Tibial nerve (tissue), 4 donors: ENCODE results near the gene FABP6. TPM values are rescaled to one million over a fixed set of nuclear protein-coding genes. Genes with fewer than 3 reads are reported as not detected.

Source experiments
- DNase-seq, 2 donors: peaks; one replicate each; pipeline ENCODE4 v3.0.0-alpha.2; 2019; ENCODE audit warnings: low spot score in 2 of 2
- H3K27ac ChIP-seq, 4 donors: fragments of 200-600 bp; sonication (generic) in 3 of 4; one replicate each; pipeline ENCODE4 v1.5.1; 2017 to 2019; ENCODE audit warnings: mild to moderate bottlenecking in 1 of 4
- H3K27me3 ChIP-seq, 2 donors: fragments of 200-600 bp; sonication (generic) in 1 of 2; one replicate each; pipeline versions ENCODE4 v1.5.1 to v1.6.0; 2017 to 2019
- H3K36me3 ChIP-seq, 3 donors: fragments of 200-600 bp; sonication (generic); one replicate each; pipeline ENCODE4 v1.5.1; 2018 to 2019
- H3K4me1 ChIP-seq, 4 donors: fragments of 200-600 bp; sonication (generic) in 3 of 4; one replicate each; pipeline ENCODE4 v1.5.1; 2017 to 2019
- H3K4me3 ChIP-seq, 4 donors: fragments of 200-600 bp; sonication (generic) in 3 of 4; one replicate each; pipeline ENCODE4 v1.5.1; 2017 to 2019; ENCODE audit warnings: mild to moderate bottlenecking in 1 of 4, moderate library complexity in 1 of 4
- H3K9me3 ChIP-seq, 4 donors: fragments of 200-600 bp; sonication (generic) in 3 of 4; one replicate each; pipeline ENCODE4 v1.5.1; 2017 to 2019
- EP300 ChIP-seq, 2 donors: sonication (generic); formaldehyde crosslinking; IDR thresholded peaks; one replicate each; pipeline ENCODE4 v1.6.1; 2017; ENCODE audit warnings: antibody characterized with exemption in 2 of 2, mild to moderate bottlenecking in 1 of 2
- POLR2A ChIP-seq, 2 donors: fragments of 450-650 bp; IDR thresholded peaks; one replicate each; pipeline ENCODE4 v1.6.1; 2017; ENCODE audit warnings: antibody characterized with exemption in 2 of 2, mild to moderate bottlenecking in 2 of 2, moderate library complexity in 2 of 2
- WGBS, 2 donors: methylation state at CpG; one replicate each; pipeline ENCODE4 v1.1.5; 2018; 5-methylcytosine and 5-hydroxymethylcytosine counted together
- total RNA-seq, 4 donors: library from RNA; depleted of rRNA; stranded (reverse); fragments of >200 nt; gene quantifications; one replicate each; pipeline ENCODE4 v1.1.0, GENCODE V29; 2016
- TF ChIP-seq, protein P1 (sequence below), 5 experiments: fragments of 200-600 bp in 3 of 5; fragments of 450-650 bp in 2 of 5; sonication (generic) in 3 of 5; IDR thresholded peaks; one replicate each; pipeline ENCODE4 v1.5.1; 2016 to 2019; ENCODE audit warnings: antibody characterized with exemption in 5 of 5, mild to moderate bottlenecking in 3 of 5, moderate library complexity in 2 of 5

FABP6 gene
- total RNA-seq, 4 donors from 2014 or later = not detected

- Histone ChIP-seq H3K27ac (no peak overlapping the region), H3K36me3 (no peaks in the 10 kb centered on the region), H3K4me3 (no peak overlapping the region), H3K4me1 (peaks cover 0 to 15% (median 6%) of the 10 kb centered on the region in 4 donors), H3K27me3 (no peaks in the 10 kb centered on the region), H3K9me3 (no peaks in the 10 kb centered on the region)
- WGBS, 2 donors = 30 to 33% methylated on average over 11 of the region's 11 CpGs
- TF ChIP-seq POLR2A (IDR thresholded peaks at IDR 0.05) = no peak
- no peak for DNase-seq
Observed at GRCh38 chr5:160197341-160198144, 31.8 kb upstream of the FABP6 start.

DNA sequence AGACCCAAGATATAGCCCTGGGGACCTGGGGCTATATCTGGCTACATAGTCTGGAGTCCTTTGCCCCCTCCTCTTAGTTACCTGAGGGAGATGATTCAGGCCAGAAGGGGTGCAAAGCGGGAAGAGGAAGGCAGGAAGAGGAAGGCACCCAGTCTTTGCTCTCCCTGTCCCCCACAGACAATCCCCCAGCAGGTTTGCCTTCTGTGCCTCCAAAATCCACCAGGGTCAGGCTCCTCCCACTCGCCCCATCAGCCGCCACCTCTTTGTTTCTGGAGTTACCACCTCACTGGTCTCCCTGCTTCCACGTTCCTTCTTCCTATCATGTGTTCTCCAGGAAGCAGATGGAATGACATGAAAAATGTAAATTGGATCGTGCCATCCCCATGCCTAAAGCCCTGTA is 31.2 kb upstream of the FABP6 start:
- Histone ChIP-seq H3K9me3 (no peaks in the 10 kb centered on the region), H3K36me3 (no peaks in the 10 kb centered on the region), H3K27me3 (no peaks in the 10 kb centered on the region), H3K4me3 (no peak overlapping the region), H3K27ac (no peak overlapping the region), H3K4me1 (peaks cover 0 to 15% (median 6%) of the 10 kb centered on the region in 4 donors)
- TF ChIP-seq EP300 (IDR thresholded peaks at IDR 0.05) = no peak
- DNase-seq = no peak
- 76 to 81% methylated on average over 5 of the region's 5 CpGs for WGBS, 2 donors

GRCh38 chr5:160198841-160199409 is 30.4 kb upstream of the FABP6 start:
- no peak for DNase-seq
- 42 to 51% methylated on average over 8 of the region's 8 CpGs for WGBS, 2 donors
- H3K4me3 ChIP-seq = peak overlapping the region in 2 of 4 donors; percentile 40 to 53

GRCh38 chr5:160199410-160199911 is 29.8 kb upstream of the FABP6 start:
- TF ChIP-seq, protein P1, sequence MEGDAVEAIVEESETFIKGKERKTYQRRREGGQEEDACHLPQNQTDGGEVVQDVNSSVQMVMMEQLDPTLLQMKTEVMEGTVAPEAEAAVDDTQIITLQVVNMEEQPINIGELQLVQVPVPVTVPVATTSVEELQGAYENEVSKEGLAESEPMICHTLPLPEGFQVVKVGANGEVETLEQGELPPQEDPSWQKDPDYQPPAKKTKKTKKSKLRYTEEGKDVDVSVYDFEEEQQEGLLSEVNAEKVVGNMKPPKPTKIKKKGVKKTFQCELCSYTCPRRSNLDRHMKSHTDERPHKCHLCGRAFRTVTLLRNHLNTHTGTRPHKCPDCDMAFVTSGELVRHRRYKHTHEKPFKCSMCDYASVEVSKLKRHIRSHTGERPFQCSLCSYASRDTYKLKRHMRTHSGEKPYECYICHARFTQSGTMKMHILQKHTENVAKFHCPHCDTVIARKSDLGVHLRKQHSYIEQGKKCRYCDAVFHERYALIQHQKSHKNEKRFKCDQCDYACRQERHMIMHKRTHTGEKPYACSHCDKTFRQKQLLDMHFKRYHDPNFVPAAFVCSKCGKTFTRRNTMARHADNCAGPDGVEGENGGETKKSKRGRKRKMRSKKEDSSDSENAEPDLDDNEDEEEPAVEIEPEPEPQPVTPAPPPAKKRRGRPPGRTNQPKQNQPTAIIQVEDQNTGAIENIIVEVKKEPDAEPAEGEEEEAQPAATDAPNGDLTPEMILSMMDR (IDR thresholded peaks at IDR 0.05) = peak; percentile 92 to 98 (median 96)
- TF ChIP-seq POLR2A (IDR thresholded peaks at IDR 0.05) (no peak), EP300 (IDR thresholded peaks at IDR 0.05) (peak in 1 of 2 donors; percentile 7)
- Histone ChIP-seq H3K27me3 (no peaks in the 10 kb centered on the region), H3K4me1 (peaks cover 0 to 15% (median 6%) of the 10 kb centered on the region in 4 donors), H3K27ac (no peak overlapping the region), H3K36me3 (no peaks in the 10 kb centered on the region), H3K4me3 (peak overlapping the region; percentile 3 to 53 (median 43)), H3K9me3 (no peaks in the 10 kb centered on the region)
- DNase-seq = peak; percentile 47 to 53
- 2 to 3% methylated on average over 25 to 29 of the region's 30 CpGs for WGBS, 2 donors

More at GRCh38 chr5:160198841-160199409, 30.4 kb upstream of the FABP6 start:
- no peaks in the 10 kb centered on the region for H3K27me3 ChIP-seq
- no peaks in the 10 kb centered on the region for H3K9me3 ChIP-seq
- no peaks in the 10 kb centered on the region for H3K36me3 ChIP-seq
- H3K4me1 ChIP-seq = peaks cover 0 to 15% (median 6%) of the 10 kb centered on the region in 4 donors
- H3K27ac ChIP-seq = no peak overlapping the region
- no peak for TF ChIP-seq POLR2A (IDR thresholded peaks at IDR 0.05)
- no peak for TF ChIP-seq EP300 (IDR thresholded peaks at IDR 0.05)
- TF ChIP-seq, protein P1 (IDR thresholded peaks at IDR 0.05) = no peak

DNA sequence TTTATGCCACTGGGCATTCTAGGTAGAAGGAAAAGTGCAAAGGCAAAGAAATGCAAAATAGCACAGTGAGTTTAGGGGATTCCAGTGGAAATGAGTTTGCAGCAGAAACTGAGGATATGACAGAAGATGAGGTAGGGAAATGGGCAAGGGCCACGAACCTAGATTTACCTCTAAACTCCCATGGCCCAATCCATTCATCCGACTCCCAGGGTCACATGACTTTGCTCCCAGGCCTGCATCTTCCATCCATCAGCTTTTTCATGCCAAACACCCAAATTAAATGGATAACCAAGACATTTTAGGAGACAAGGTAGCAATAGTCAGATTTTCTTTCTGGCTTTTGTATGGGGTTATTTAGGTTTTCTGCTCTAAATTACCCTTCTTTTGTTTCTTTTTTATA is 22.2 kb upstream of the FABP6 start:
- H3K4me1 ChIP-seq = no peaks in the 10 kb centered on the region
- H3K27ac ChIP-seq = no peak overlapping the region
- H3K4me3 ChIP-seq = no peak overlapping the region
- DNase-seq = no peak
- H3K27me3 ChIP-seq = no peaks in the 10 kb centered on the region
- TF ChIP-seq, protein P1 (IDR thresholded peaks at IDR 0.05) = no peak
- TF ChIP-seq EP300 (IDR thresholded peaks at IDR 0.05) = no peak
- TF ChIP-seq POLR2A (IDR thresholded peaks at IDR 0.05) = no peak
- no peaks in the 10 kb centered on the region for H3K9me3 ChIP-seq
- H3K36me3 ChIP-seq = no peaks in the 10 kb centered on the region
- WGBS, 2 donors = 63 to 74% methylated on average over 2 of the region's 2 CpGs

GRCh38 chr5:160209917-160210316 is 19.4 kb upstream of the FABP6 start:
- no peak for TF ChIP-seq POLR2A (IDR thresholded peaks at IDR 0.05)
- no peak for TF ChIP-seq EP300 (IDR thresholded peaks at IDR 0.05)
- TF ChIP-seq, protein P1 (IDR thresholded peaks at IDR 0.05) = no peak

More at GRCh38 chr5:160209917-160210316, 19.4 kb upstream of the FABP6 start:
- 89 to 95% methylated on average over 2 of the region's 2 CpGs for WGBS, 2 donors
- Histone ChIP-seq H3K36me3 (no peaks in the 10 kb centered on the region), H3K27ac (peak overlapping the region in 1 of 4 donors; percentile 16), H3K9me3 (no peaks in the 10 kb centered on the region), H3K4me1 (no peaks in the 10 kb centered on the region), H3K4me3 (no peak overlapping the region), H3K27me3 (no peaks in the 10 kb centered on the region)
- DNase-seq = no peak
